ENCODE data around the gene TMTC2. TPM values are rescaled to one million over a fixed set of nuclear protein-coding genes. Genes with fewer than 3 reads are reported as not detected.

Gene TMTC2
- polyA plus RNA-seq, 1 donor from 2014 or later = 20.6 TPM

- H3F3A ChIP-seq (ENCODE audit: insufficient read depth, low read length, poor library complexity, severe bottlenecking) = peaks cover 2% of the 10 kb centered on the region
- H3K4me2 ChIP-seq (ENCODE audit: low read length) = no peak overlapping the region
- H3K79me2 ChIP-seq (replicated peaks; ENCODE audit: insufficient read depth, low read length) = no peaks in the 10 kb centered on the region
- no peak overlapping the region for H2AFZ ChIP-seq (ENCODE audit: low read depth, low read length)
- no peak overlapping the region for H3K9ac ChIP-seq (ENCODE audit: low read length)
- no peaks in the 10 kb centered on the region for H3K36me3 ChIP-seq (ENCODE audit: insufficient read depth, low read length)
- no peaks in the 10 kb centered on the region for H3K27me3 ChIP-seq (ENCODE audit: insufficient read depth, low read depth, low read length)
- no peak overlapping the region for H3K4me3 ChIP-seq (ENCODE audit: low read length)
- H3K27ac ChIP-seq (ENCODE audit: low read length) = no peak overlapping the region
- no peaks in the 10 kb centered on the region for H4K20me1 ChIP-seq (ENCODE audit: insufficient read depth)
- no peaks in the 10 kb centered on the region for H3K9me2 ChIP-seq (ENCODE audit: insufficient read depth, low read length)
- no peak for TF ChIP-seq POLR2AphosphoS5 (IDR thresholded peaks at IDR 0.05)
- TF ChIP-seq EZH2 (IDR thresholded peaks at IDR 0.05; ENCODE audit: borderline replicate concordance, insufficient read depth, low read length, poor library complexity, severe bottlenecking) = no peak
- no peak for TF ChIP-seq TAF1 (IDR thresholded peaks at IDR 0.05; ENCODE audit: low read depth)
- TF ChIP-seq, protein P1, sequence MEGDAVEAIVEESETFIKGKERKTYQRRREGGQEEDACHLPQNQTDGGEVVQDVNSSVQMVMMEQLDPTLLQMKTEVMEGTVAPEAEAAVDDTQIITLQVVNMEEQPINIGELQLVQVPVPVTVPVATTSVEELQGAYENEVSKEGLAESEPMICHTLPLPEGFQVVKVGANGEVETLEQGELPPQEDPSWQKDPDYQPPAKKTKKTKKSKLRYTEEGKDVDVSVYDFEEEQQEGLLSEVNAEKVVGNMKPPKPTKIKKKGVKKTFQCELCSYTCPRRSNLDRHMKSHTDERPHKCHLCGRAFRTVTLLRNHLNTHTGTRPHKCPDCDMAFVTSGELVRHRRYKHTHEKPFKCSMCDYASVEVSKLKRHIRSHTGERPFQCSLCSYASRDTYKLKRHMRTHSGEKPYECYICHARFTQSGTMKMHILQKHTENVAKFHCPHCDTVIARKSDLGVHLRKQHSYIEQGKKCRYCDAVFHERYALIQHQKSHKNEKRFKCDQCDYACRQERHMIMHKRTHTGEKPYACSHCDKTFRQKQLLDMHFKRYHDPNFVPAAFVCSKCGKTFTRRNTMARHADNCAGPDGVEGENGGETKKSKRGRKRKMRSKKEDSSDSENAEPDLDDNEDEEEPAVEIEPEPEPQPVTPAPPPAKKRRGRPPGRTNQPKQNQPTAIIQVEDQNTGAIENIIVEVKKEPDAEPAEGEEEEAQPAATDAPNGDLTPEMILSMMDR (IDR thresholded peaks at IDR 0.05; ENCODE audit: poor library complexity, severe bottlenecking) = no peak
- TF ChIP-seq RAD21 (conservative IDR thresholded peaks at IDR 0.05) = no peak
- TF ChIP-seq EP300 (conservative IDR thresholded peaks at IDR 0.05; ENCODE audit: poor library complexity, severe bottlenecking) = no peak
- TF ChIP-seq MXI1 (conservative IDR thresholded peaks at IDR 0.05; ENCODE audit: poor library complexity, severe bottlenecking) = no peak
- TF ChIP-seq, protein P2, sequence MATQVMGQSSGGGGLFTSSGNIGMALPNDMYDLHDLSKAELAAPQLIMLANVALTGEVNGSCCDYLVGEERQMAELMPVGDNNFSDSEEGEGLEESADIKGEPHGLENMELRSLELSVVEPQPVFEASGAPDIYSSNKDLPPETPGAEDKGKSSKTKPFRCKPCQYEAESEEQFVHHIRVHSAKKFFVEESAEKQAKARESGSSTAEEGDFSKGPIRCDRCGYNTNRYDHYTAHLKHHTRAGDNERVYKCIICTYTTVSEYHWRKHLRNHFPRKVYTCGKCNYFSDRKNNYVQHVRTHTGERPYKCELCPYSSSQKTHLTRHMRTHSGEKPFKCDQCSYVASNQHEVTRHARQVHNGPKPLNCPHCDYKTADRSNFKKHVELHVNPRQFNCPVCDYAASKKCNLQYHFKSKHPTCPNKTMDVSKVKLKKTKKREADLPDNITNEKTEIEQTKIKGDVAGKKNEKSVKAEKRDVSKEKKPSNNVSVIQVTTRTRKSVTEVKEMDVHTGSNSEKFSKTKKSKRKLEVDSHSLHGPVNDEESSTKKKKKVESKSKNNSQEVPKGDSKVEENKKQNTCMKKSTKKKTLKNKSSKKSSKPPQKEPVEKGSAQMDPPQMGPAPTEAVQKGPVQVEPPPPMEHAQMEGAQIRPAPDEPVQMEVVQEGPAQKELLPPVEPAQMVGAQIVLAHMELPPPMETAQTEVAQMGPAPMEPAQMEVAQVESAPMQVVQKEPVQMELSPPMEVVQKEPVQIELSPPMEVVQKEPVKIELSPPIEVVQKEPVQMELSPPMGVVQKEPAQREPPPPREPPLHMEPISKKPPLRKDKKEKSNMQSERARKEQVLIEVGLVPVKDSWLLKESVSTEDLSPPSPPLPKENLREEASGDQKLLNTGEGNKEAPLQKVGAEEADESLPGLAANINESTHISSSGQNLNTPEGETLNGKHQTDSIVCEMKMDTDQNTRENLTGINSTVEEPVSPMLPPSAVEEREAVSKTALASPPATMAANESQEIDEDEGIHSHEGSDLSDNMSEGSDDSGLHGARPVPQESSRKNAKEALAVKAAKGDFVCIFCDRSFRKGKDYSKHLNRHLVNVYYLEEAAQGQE (IDR thresholded peaks at IDR 0.05; ENCODE audit: borderline replicate concordance) = no peak
- no peak for TF ChIP-seq SMC3 (conservative IDR thresholded peaks at IDR 0.05; ENCODE audit: poor library complexity)
- no peaks in the 10 kb centered on the region for H3K9me3 ChIP-seq (ENCODE audit: low read length)
Measured at GRCh38 chr12:82958966-82959365, 272.3 kb downstream of the TMTC2 start.

GRCh38 chr12:82959821-82960220 lies 273.1 kb downstream of the TMTC2 start:
- no peak overlapping the region for H3K4me2 ChIP-seq (ENCODE audit: low read length)
- H3K27ac ChIP-seq (ENCODE audit: low read length) = no peak overlapping the region
- TF ChIP-seq, protein P2 (IDR thresholded peaks at IDR 0.05; ENCODE audit: borderline replicate concordance) = no peak
- TF ChIP-seq EP300 (conservative IDR thresholded peaks at IDR 0.05; ENCODE audit: poor library complexity, severe bottlenecking) = no peak
- TF ChIP-seq, protein P1 (IDR thresholded peaks at IDR 0.05; ENCODE audit: poor library complexity, severe bottlenecking) = no peak
- TF ChIP-seq RAD21 (conservative IDR thresholded peaks at IDR 0.05) = no peak
- no peak for TF ChIP-seq SMC3 (conservative IDR thresholded peaks at IDR 0.05; ENCODE audit: poor library complexity)
- TF ChIP-seq MXI1 (conservative IDR thresholded peaks at IDR 0.05; ENCODE audit: poor library complexity, severe bottlenecking) = no peak
- no peak for TF ChIP-seq EZH2 (IDR thresholded peaks at IDR 0.05; ENCODE audit: borderline replicate concordance, insufficient read depth, low read length, poor library complexity, severe bottlenecking)
- TF ChIP-seq TAF1 (IDR thresholded peaks at IDR 0.05; ENCODE audit: low read depth) = no peak
- TF ChIP-seq POLR2AphosphoS5 (IDR thresholded peaks at IDR 0.05) = no peak
- no peak overlapping the region for H3K4me3 ChIP-seq (ENCODE audit: low read length)
- H2AFZ ChIP-seq (ENCODE audit: low read depth, low read length) = no peak overlapping the region
- H3K9me3 ChIP-seq (ENCODE audit: low read length) = no peaks in the 10 kb centered on the region
- no peaks in the 10 kb centered on the region for H4K20me1 ChIP-seq (ENCODE audit: insufficient read depth)
- no peaks in the 10 kb centered on the region for H3K36me3 ChIP-seq (ENCODE audit: insufficient read depth, low read length)
- H3K27me3 ChIP-seq (ENCODE audit: insufficient read depth, low read depth, low read length) = no peaks in the 10 kb centered on the region
- no peaks in the 10 kb centered on the region for H3K9me2 ChIP-seq (ENCODE audit: insufficient read depth, low read length)
- no peaks in the 10 kb centered on the region for H3K79me2 ChIP-seq (replicated peaks; ENCODE audit: insufficient read depth, low read length)
- H3K9ac ChIP-seq (ENCODE audit: low read length) = no peak overlapping the region
- H3F3A ChIP-seq (ENCODE audit: insufficient read depth, low read length, poor library complexity, severe bottlenecking) = peaks cover 2% of the 10 kb centered on the region
